Breast epithelium (tissue), 4 donors: ENCODE results near the gene POLR2I. TPM values are rescaled to one million over a fixed set of nuclear protein-coding genes. Genes with fewer than 3 reads are reported as not detected.

Experiments
- DNase-seq, 2 donors: peaks; one replicate each; pipeline ENCODE4 v3.0.0-alpha.2; 2019; ENCODE audit warnings: low spot score in 2 of 2
- H3K27ac ChIP-seq, 2 donors: fragments of 200-600 bp; sonication (generic) in 1 of 2; one replicate each; pipeline ENCODE4 v1.5.1; 2016 to 2019; ENCODE audit warnings: mild to moderate bottlenecking in 1 of 2
- H3K27me3 ChIP-seq, 2 donors: fragments of 200-600 bp; sonication (generic) in 1 of 2; one replicate each; pipeline versions ENCODE4 v1.5.1 to v1.6.0; 2017 to 2019; ENCODE audit warnings: control low read depth in 1 of 2, mild to moderate bottlenecking in 1 of 2
- H3K36me3 ChIP-seq: fragments of 200-600 bp; one replicate; pipeline ENCODE4 v1.5.1; 2019
- H3K4me1 ChIP-seq, 2 donors: fragments of 200-600 bp; sonication (generic); one replicate each; pipeline ENCODE4 v1.5.1; 2016 to 2019; ENCODE audit warnings: control low read depth in 1 of 2
- H3K4me3 ChIP-seq, 3 donors: fragments of 200-600 bp; sonication (generic); 1 replicate in 2 of 3; 2 replicates in 1 of 3; pipeline ENCODE4 v1.5.1; 2016 to 2019; ENCODE audit warnings: mild to moderate bottlenecking in 3 of 3, moderate library complexity in 2 of 3
- H3K9me3 ChIP-seq, 2 donors: fragments of 200-600 bp; sonication (generic) in 1 of 2; one replicate each; pipeline ENCODE4 v1.5.1; 2016 to 2019; ENCODE audit warnings: control low read depth in 1 of 2
- CTCF ChIP-seq, 3 donors: fragments of 450-650 bp; IDR thresholded peaks; one replicate each; pipeline ENCODE4 v1.5.1; 2016 to 2017; ENCODE audit warnings: antibody characterized with exemption in 3 of 3, mild to moderate bottlenecking in 3 of 3, moderate library complexity in 3 of 3
- POLR2A ChIP-seq: fragments of 450-650 bp; IDR thresholded peaks from one replicate; pipeline ENCODE4 v1.6.1; 2016; ENCODE audit warnings: antibody characterized with exemption, mild to moderate bottlenecking, moderate library complexity
- POLR2AphosphoS5 ChIP-seq, 3 donors: sonication (generic); formaldehyde crosslinking; IDR thresholded peaks; one replicate each; pipeline ENCODE4 v1.6.1; 2017; ENCODE audit warnings: antibody characterized with exemption in 3 of 3
- intact Hi-C: fragments of 100-400 bp; cut with DNase I; formaldehyde crosslinking; loops from one replicate; pipeline ENCODE4 v1.15.1; 2023; ENCODE audit warnings: low total_unique reads
- total RNA-seq, 3 donors: library from RNA; depleted of rRNA; stranded (reverse); fragments of >200 nt; gene quantifications; one replicate each; pipeline ENCODE4 v1.1.0, GENCODE V29; 2016

The POLR2I gene
- total RNA-seq, 3 donors from 2014 or later = 44.2 to 68.2 (median 58.2) TPM

GRCh38 chr19:36120984-36121358, 6.3 kb upstream of the POLR2I start:
- Histone ChIP-seq H3K36me3 (no peaks in the 10 kb centered on the region), H3K4me1 (peaks cover 0 to 3% of the 10 kb centered on the region in 2 donors), H3K9me3 (no peaks in the 10 kb centered on the region), H3K27ac (no peak overlapping the region), H3K4me3 (no peak overlapping the region), H3K27me3 (no peaks in the 10 kb centered on the region)
- TF ChIP-seq POLR2A (no peak), POLR2AphosphoS5 (IDR thresholded peaks at IDR 0.05) (no peak), CTCF (IDR thresholded peaks at IDR 0.05) (no peak)
- no peak for DNase-seq
- intact Hi-C loops = loop anchor here (10.0 kb wide), 1 partner anchor 54 kb away; no protein-coding TSS in a partner anchor

GRCh38 chr19:36120092-36120983, 5.7 kb upstream of the POLR2I start:
- Histone ChIP-seq H3K27ac (no peak overlapping the region), H3K4me3 (no peak overlapping the region), H3K4me1 (peaks cover 0 to 3% of the 10 kb centered on the region in 2 donors), H3K27me3 (no peaks in the 10 kb centered on the region), H3K36me3 (no peaks in the 10 kb centered on the region), H3K9me3 (no peaks in the 10 kb centered on the region)
- TF ChIP-seq POLR2A = no peak
- no peak for TF ChIP-seq POLR2AphosphoS5 (IDR thresholded peaks at IDR 0.05)
- no peak for TF ChIP-seq CTCF (IDR thresholded peaks at IDR 0.05)
- intact Hi-C loops = loop anchor here (10.0 kb wide), 1 partner anchor 54 kb away; no protein-coding TSS in a partner anchor
- DNase-seq = no peak

- H3K4me1 ChIP-seq = peaks cover 0 to 7% of the 10 kb centered on the region in 2 donors
- no peaks in the 10 kb centered on the region for H3K9me3 ChIP-seq
- peak overlapping the region; percentile 92 to 97 for H3K27ac ChIP-seq
- peak overlapping the region; percentile 72 to 89 (median 77) for H3K4me3 ChIP-seq
- TF ChIP-seq POLR2AphosphoS5 (IDR thresholded peaks at IDR 0.05) (no peak), CTCF (IDR thresholded peaks at IDR 0.05) (no peak), POLR2A (no peak)
- no peak for DNase-seq
- intact Hi-C loops = no loop called here
- H3K36me3 ChIP-seq = no peaks in the 10 kb centered on the region
- H3K27me3 ChIP-seq = no peaks in the 10 kb centered on the region
Observed at GRCh38 chr19:36116344-36116637, 1.6 kb upstream of the POLR2I start.

- intact Hi-C loops = no loop called here
- DNase-seq = peak in 1 of 2 donors; percentile 81
- no peaks in the 10 kb centered on the region for H3K27me3 ChIP-seq
- peak; percentile 6 to 64 (median 47) for TF ChIP-seq POLR2AphosphoS5 (IDR thresholded peaks at IDR 0.05)
- TF ChIP-seq POLR2A = no peak
- no peak for TF ChIP-seq CTCF (IDR thresholded peaks at IDR 0.05)
- H3K36me3 ChIP-seq = no peaks in the 10 kb centered on the region
- peak within 1 kb of the TSS; percentile 72 to 89 (median 77) for H3K4me3 ChIP-seq
- H3K4me1 ChIP-seq = peaks cover 0 to 7% of the 10 kb centered on the region in 2 donors
- peak within 1 kb of the TSS; percentile 92 to 97 for H3K27ac ChIP-seq
- no peaks in the 10 kb centered on the region for H3K9me3 ChIP-seq
Observed at GRCh38 chr19:36115453-36116343, 1.0 kb upstream of the POLR2I start, which contains the start of gene TBCB. TBCB (plus strand) TSS chr19:36115468; CDS start chr19:36115561, 93 bp downstream.
